ENCODE data around the gene TNFAIP2.

- no peak for TF ChIP-seq POLR2A (IDR thresholded peaks at IDR 0.05)
- no peak for TF ChIP-seq CTCF (IDR thresholded peaks at IDR 0.05)
Observed at GRCh38 chr14:103088921-103089320, 34.3 kb upstream of the TNFAIP2 start.
